Peyer's patch (tissue), 4 donors: ENCODE measurements around the gene RPS15.

Experiments used
- POLR2A ChIP-seq, 2 donors: fragments of 450-650 bp; IDR thresholded peaks; one replicate each; pipeline ENCODE4 v1.5.1; 2017; ENCODE audit warnings: antibody characterized with exemption in 2 of 2, mild to moderate bottlenecking in 2 of 2, moderate library complexity in 2 of 2
- TF ChIP-seq, protein P1 (sequence below), 6 experiments: fragments of 450-650 bp in 4 of 6; fragments of 200-600 bp in 2 of 6; sonication (generic) in 1 of 6; IDR thresholded peaks; one replicate each; pipeline ENCODE4 v1.5.1; 2017 to 2019; ENCODE audit warnings: antibody characterized with exemption in 6 of 6, mild to moderate bottlenecking in 3 of 6, moderate library complexity in 1 of 6

DNA sequence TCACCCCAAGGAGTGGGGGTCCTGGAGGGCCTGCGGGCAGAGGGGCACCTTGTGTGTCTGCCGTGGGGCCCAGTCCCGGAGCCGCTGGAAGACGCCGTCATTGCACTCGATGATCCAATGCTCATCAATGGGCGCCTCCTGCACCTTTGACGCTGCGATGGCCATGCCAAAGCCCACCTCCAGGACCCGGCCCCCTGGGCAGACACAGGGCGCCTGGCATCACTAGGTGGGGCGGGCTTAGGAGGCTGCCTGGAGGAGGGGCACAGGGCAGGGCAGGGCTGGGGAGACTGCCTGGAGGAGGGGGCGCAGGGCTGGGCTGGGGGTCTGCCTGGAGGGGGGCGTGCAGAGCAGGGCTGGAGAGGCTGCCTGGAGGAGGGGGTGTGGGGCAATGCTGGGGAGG, 38.5 kb upstream of the RPS15 start:
- TF ChIP-seq POLR2A (IDR thresholded peaks at IDR 0.05): no peak
- TF ChIP-seq, protein P1, sequence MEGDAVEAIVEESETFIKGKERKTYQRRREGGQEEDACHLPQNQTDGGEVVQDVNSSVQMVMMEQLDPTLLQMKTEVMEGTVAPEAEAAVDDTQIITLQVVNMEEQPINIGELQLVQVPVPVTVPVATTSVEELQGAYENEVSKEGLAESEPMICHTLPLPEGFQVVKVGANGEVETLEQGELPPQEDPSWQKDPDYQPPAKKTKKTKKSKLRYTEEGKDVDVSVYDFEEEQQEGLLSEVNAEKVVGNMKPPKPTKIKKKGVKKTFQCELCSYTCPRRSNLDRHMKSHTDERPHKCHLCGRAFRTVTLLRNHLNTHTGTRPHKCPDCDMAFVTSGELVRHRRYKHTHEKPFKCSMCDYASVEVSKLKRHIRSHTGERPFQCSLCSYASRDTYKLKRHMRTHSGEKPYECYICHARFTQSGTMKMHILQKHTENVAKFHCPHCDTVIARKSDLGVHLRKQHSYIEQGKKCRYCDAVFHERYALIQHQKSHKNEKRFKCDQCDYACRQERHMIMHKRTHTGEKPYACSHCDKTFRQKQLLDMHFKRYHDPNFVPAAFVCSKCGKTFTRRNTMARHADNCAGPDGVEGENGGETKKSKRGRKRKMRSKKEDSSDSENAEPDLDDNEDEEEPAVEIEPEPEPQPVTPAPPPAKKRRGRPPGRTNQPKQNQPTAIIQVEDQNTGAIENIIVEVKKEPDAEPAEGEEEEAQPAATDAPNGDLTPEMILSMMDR (IDR thresholded peaks at IDR 0.05): no peak
